ENCODE measurements around the gene PRG2. TPM values are rescaled to one million over a fixed set of nuclear protein-coding genes. Genes with fewer than 3 reads are reported as not detected.

PRG2 gene
- total RNA-seq, 2 experiments from 2014 or later, result 1.1 TPM; not detected in 1

DNA sequence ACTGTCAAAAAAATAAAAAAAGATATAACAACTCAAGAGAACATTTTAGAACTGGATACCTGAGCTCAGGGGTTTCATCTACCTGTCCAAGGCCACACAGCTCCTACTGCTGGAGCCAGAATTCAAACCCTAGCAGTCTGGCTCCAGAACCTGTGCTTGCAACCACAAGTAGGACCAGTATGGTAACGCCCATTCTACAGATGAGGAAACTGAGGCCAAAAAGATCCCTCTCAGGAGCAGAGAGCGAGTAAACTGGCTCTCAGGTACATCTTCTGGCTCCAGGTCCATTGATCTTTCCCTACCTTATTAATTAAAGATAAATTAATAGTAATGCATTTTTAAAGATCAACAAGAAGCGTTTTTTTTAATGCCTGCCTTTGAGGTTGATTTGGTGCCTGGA lies 33.1 kb downstream of the PRG2 start:
- intact Hi-C loops (cut with micrococcal nuclease; ENCODE audit: unreplicated experiment), result no loop called here
- Histone ChIP-seq H3K79me2 (ENCODE audit: insufficient read depth, low read depth, low read length) (no peaks in the 10 kb centered on the region), H3K4me1 (ENCODE audit: insufficient read depth, low read length, poor library complexity, severe bottlenecking) (no peaks in the 10 kb centered on the region), H3K4me3 (ENCODE audit: low read depth, low read length, poor library complexity, severe bottlenecking) (no peak overlapping the region), H3K36me3 (ENCODE audit: insufficient read depth, low read length) (no peaks in the 10 kb centered on the region), H3K4me2 (ENCODE audit: low read length) (no peak overlapping the region), H3K9me2 (ENCODE audit: insufficient read depth, low read length) (no peaks in the 10 kb centered on the region), H2AFZ (ENCODE audit: low read length) (no peak overlapping the region), H3K27ac (ENCODE audit: low read depth, low read length, poor library complexity, severe bottlenecking) (no peak overlapping the region), H4K20me1 (ENCODE audit: insufficient read depth, low read length) (no peaks in the 10 kb centered on the region), H3K9me3 (ENCODE audit: low read length) (no peaks in the 10 kb centered on the region)
- TF ChIP-seq, protein P1, sequence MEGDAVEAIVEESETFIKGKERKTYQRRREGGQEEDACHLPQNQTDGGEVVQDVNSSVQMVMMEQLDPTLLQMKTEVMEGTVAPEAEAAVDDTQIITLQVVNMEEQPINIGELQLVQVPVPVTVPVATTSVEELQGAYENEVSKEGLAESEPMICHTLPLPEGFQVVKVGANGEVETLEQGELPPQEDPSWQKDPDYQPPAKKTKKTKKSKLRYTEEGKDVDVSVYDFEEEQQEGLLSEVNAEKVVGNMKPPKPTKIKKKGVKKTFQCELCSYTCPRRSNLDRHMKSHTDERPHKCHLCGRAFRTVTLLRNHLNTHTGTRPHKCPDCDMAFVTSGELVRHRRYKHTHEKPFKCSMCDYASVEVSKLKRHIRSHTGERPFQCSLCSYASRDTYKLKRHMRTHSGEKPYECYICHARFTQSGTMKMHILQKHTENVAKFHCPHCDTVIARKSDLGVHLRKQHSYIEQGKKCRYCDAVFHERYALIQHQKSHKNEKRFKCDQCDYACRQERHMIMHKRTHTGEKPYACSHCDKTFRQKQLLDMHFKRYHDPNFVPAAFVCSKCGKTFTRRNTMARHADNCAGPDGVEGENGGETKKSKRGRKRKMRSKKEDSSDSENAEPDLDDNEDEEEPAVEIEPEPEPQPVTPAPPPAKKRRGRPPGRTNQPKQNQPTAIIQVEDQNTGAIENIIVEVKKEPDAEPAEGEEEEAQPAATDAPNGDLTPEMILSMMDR (conservative IDR thresholded peaks at IDR 0.05; ENCODE audit: low read length), result no peak
- TF ChIP-seq EZH2phosphoT487 (IDR thresholded peaks at IDR 0.05; ENCODE audit: borderline replicate concordance, low read depth, low read length), result no peak
- BruUV-seq (replicated peaks), result no TSS peak
- POLR2A ChIA-PET, result no interaction called here
- CTCF ChIA-PET (ENCODE audit: unreplicated experiment), result no interaction called here
- no peak for DNase-seq (ENCODE audit: low spot score)

DNA sequence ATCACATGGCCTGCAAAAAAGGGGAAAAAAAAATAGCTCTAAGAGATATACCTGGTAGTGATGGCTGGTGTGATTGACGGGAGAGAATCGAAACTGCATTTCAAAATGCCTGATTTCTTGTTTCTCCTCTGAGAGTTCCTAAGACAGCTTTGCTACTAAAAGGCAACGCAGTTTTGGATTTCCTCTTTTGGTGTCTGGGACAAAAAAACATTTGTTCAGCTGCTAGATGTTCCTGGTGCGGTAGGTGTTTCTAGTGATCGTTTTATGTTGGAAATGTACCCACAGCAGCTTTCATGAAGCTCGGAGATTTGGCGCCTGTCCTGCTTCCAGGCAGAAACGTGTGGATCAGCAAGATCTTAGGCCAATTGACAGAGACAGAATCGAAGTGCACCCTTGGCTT lies 34.2 kb downstream of the PRG2 start:
- Histone ChIP-seq H4K20me1 (ENCODE audit: insufficient read depth, low read length) (no peaks in the 10 kb centered on the region), H3K9me2 (ENCODE audit: insufficient read depth, low read length) (no peaks in the 10 kb centered on the region), H3K27ac (ENCODE audit: low read depth, low read length, poor library complexity, severe bottlenecking) (no peak overlapping the region), H3K4me3 (ENCODE audit: low read depth, low read length, poor library complexity, severe bottlenecking) (no peak overlapping the region), H3K4me1 (ENCODE audit: insufficient read depth, low read length, poor library complexity, severe bottlenecking) (no peaks in the 10 kb centered on the region), H3K36me3 (ENCODE audit: insufficient read depth, low read length) (no peaks in the 10 kb centered on the region), H3K4me2 (ENCODE audit: low read length) (no peak overlapping the region), H2AFZ (ENCODE audit: low read length) (no peak overlapping the region), H3K79me2 (ENCODE audit: insufficient read depth, low read depth, low read length) (no peaks in the 10 kb centered on the region), H3K9me3 (ENCODE audit: low read length) (no peaks in the 10 kb centered on the region)
- POLR2A ChIA-PET, result no interaction called here
- DNase-seq (ENCODE audit: low spot score), result no peak
- BruUV-seq (replicated peaks), result no TSS peak
- no peak for TF ChIP-seq EZH2phosphoT487 (IDR thresholded peaks at IDR 0.05; ENCODE audit: borderline replicate concordance, low read depth, low read length)
- TF ChIP-seq, protein P1 (conservative IDR thresholded peaks at IDR 0.05; ENCODE audit: low read length), result no peak
- intact Hi-C loops (cut with micrococcal nuclease; ENCODE audit: unreplicated experiment), result no loop called here
- CTCF ChIA-PET (ENCODE audit: unreplicated experiment), result no interaction called here

DNA sequence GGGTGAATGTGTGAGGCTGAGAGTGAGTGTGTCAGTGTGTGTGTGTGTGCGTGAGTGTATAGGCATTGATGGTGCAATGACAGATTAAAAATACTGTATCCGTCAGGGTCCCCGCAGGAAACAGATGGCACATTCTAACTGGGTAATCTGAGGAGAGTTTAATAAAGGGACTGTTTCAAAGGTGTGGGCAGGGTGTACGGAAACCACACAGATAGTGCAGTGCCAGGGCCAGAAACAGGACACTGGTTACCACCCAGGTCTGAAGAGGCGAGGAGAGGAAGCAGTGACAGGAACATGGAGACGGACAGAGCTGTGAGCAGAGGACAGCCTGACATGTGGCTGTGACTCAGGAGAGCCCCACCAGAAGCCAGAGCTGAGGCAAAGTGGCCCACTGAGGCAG lies 35.8 kb downstream of the PRG2 start:
- Histone ChIP-seq H3K9me2 (ENCODE audit: insufficient read depth, low read length) (no peaks in the 10 kb centered on the region), H3K36me3 (ENCODE audit: insufficient read depth, low read length) (no peaks in the 10 kb centered on the region), H3K4me1 (ENCODE audit: insufficient read depth, low read length, poor library complexity, severe bottlenecking) (no peaks in the 10 kb centered on the region), H3K79me2 (ENCODE audit: insufficient read depth, low read depth, low read length) (no peaks in the 10 kb centered on the region), H2AFZ (ENCODE audit: low read length) (no peak overlapping the region), H3K27ac (ENCODE audit: low read depth, low read length, poor library complexity, severe bottlenecking) (no peak overlapping the region), H3K9me3 (ENCODE audit: low read length) (no peaks in the 10 kb centered on the region), H4K20me1 (ENCODE audit: insufficient read depth, low read length) (no peaks in the 10 kb centered on the region), H3K4me3 (ENCODE audit: low read depth, low read length, poor library complexity, severe bottlenecking) (no peak overlapping the region), H3K4me2 (ENCODE audit: low read length) (no peak overlapping the region)
- ChIA-PET POLR2A (no interaction called here), CTCF (ENCODE audit: unreplicated experiment) (no interaction called here)
- no peak for DNase-seq (ENCODE audit: low spot score)
- TF ChIP-seq, protein P1 (conservative IDR thresholded peaks at IDR 0.05; ENCODE audit: low read length), result no peak
- no peak for TF ChIP-seq EZH2phosphoT487 (IDR thresholded peaks at IDR 0.05; ENCODE audit: borderline replicate concordance, low read depth, low read length)
- intact Hi-C loops (cut with micrococcal nuclease; ENCODE audit: unreplicated experiment), result no loop called here
- BruUV-seq (replicated peaks), result no TSS peak
